OCI-LY7 (cell line): Measurements from ENCODE around the gene KCNQ1. TPM values are rescaled to one million over a fixed set of nuclear protein-coding genes. Genes with fewer than 3 reads are reported as not detected.

ENCODE experiments used
- BruUV-seq: library from RNA; stranded (reverse); fragments of 400-500 nt; replicated peaks from 2 replicates; lab custom pipeline; 2021; lab: Mats Ljungman, UMichigan
- CTCF ChIA-PET: fragments of 300-600 bp; sonication (Branson Sonifier 250); formaldehyde crosslinking; loops from one replicate; lab custom pipeline; 2022; ENCODE audit warnings: antibody characterized with exemption; ENCODE audit not compliant: unreplicated experiment; lab: Charles Lee
- POLR2A ChIA-PET: fragments of 300-600 bp; sonication (Branson Sonifier 250); formaldehyde crosslinking; loops from one replicate; lab custom pipeline; 2022; ENCODE audit warnings: antibody characterized with exemption; lab: Charles Lee
- DNase-seq: peaks from one replicate; pipeline ENCODE4 v3.0.0-alpha.2; 2015; ENCODE audit warnings: low spot score
- H2AFZ ChIP-seq: fragments of 200-600 bp; sonication (generic), shearing (Covaris generic); 2 replicates; pipeline ENCODE4 v1.6.1; 2014; ENCODE audit warnings: mild to moderate bottlenecking, antibody characterized with exemption, low read length, moderate library complexity
- H3K27ac ChIP-seq: fragments of 200-600 bp; sonication (generic); 2 replicates; pipeline ENCODE4 v1.5.1; 2014; ENCODE audit warnings: mixed run types, low read depth, mild to moderate bottlenecking, moderate library complexity, low read length, inconsistent platforms; ENCODE audit not compliant: poor library complexity, severe bottlenecking
- H3K36me3 ChIP-seq: fragments of 200-600 bp; sonication (generic); 2 replicates; pipeline ENCODE4 v1.6.1; 2014; ENCODE audit warnings: mild to moderate bottlenecking, antibody characterized with exemption, low read length, moderate library complexity, mixed read lengths; ENCODE audit not compliant: insufficient read depth
- H3K4me1 ChIP-seq: fragments of 200-600 bp; sonication (generic); 2 replicates; pipeline ENCODE4 v1.5.1; 2014; ENCODE audit warnings: mild to moderate bottlenecking, low read length; ENCODE audit not compliant: insufficient read depth, poor library complexity, severe bottlenecking
- H3K4me2 ChIP-seq: fragments of 200-600 bp; sonication (generic); 2 replicates; pipeline ENCODE4 v1.6.1; 2014; ENCODE audit warnings: mild to moderate bottlenecking, low read length
- H3K4me3 ChIP-seq: fragments of 200-600 bp; sonication (generic); 2 replicates; pipeline ENCODE4 v1.5.1; 2014; ENCODE audit warnings: mild to moderate bottlenecking, low read depth, low read length; ENCODE audit not compliant: poor library complexity, severe bottlenecking
- H3K79me2 ChIP-seq: fragments of 200-600 bp; sonication (generic); 2 replicates; pipeline ENCODE4 v1.6.1; 2016; ENCODE audit warnings: low read depth, mild to moderate bottlenecking, low read length, moderate library complexity, mixed read lengths; ENCODE audit not compliant: insufficient read depth
- H3K9me2 ChIP-seq: fragments of 200-600 bp; sonication (generic); 2 replicates; pipeline ENCODE4 v1.6.1; 2016; ENCODE audit warnings: mild to moderate bottlenecking, low read length, mixed read lengths; ENCODE audit not compliant: insufficient read depth
- H3K9me3 ChIP-seq: fragments of 200-600 bp; sonication (generic); 2 replicates; pipeline ENCODE4 v1.6.1; 2014; ENCODE audit warnings: mild to moderate bottlenecking, mixed run types, low read length, mixed read lengths
- H4K20me1 ChIP-seq: fragments of 200-600 bp; sonication (generic); 2 replicates; pipeline ENCODE4 v1.6.1; 2014; ENCODE audit warnings: mild to moderate bottlenecking, antibody characterized with exemption, low read length, moderate library complexity, mixed read lengths; ENCODE audit not compliant: insufficient read depth
- EZH2phosphoT487 ChIP-seq: fragments of 200-600 bp; sonication (generic); IDR thresholded peaks from 2 replicates; pipeline ENCODE4 v1.6.1; 2018; ENCODE audit warnings: low read depth, borderline replicate concordance, mild to moderate bottlenecking, mixed run types, antibody characterized with exemption, low read length, moderate library complexity, mixed read lengths
- intact Hi-C: fragments of 100-400 bp; cut with micrococcal nuclease; formaldehyde crosslinking; loops from one replicate; pipeline ENCODE4 v1.10.0; 2022; ENCODE audit not compliant: unreplicated experiment
- total RNA-seq, 2 experiments: library from RNA; depleted of rRNA in 1 of 2; stranded (reverse); fragments of >200 nt in 1 of 2; shearing (Covaris generic) in 1 of 2; gene quantifications; 2 replicates each; pipeline ENCODE4 v1.2.3, GENCODE V29; 2014 to 2022
- TF ChIP-seq, protein P1 (sequence below): fragments of 200-600 bp; sonication (generic); conservative IDR thresholded peaks from 2 replicates; pipeline ENCODE4 v1.5.1; 2014; ENCODE audit warnings: mild to moderate bottlenecking, antibody characterized with exemption, low read length, moderate library complexity, mixed read lengths

KCNQ1 gene
- total RNA-seq, 2 experiments from 2014 or later, result 0.22 to 1.3 TPM

DNA sequence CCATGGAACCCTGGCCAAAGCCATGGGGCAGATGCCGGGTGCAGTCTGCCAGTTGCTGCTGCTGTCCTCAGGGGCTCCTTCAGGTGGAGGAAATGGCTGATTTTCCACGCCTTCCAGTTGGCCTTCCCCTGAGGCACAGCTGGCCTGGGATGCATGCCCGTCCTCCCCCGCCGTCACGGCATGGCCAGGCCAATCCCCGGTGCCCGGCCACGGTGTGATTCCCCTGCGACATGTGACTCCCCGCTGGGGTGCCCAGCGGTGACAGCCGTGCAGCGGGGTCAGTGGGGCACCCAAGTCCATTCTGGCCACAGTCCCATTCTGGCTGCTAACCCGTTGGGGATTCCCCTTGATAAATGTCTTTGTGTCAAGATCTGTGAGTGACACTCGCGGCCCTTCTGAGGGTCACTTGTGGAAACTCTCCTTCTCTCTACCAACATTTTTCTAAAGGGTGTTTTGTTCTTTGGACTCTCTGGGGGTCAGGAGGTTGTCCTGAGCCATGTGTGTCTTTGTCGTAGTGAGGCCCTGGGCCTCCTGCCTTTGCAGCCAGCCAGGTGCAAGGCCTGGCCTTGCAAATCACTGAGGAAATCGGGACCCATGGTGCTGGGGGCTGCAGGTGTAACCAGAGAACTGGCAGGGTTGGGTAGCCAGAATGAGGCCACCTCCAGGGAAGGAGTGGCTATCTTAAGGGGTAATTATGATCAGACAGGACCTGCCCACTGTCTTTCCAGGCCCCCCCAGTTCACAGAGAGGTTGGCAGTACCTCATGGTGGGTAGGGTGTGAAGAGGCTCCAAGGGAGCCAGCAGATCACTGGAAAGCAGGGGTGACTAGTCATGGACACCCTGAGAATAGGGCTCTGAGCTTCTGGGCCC lies 217.9 kb downstream of the KCNQ1 start:
- TF ChIP-seq, protein P1, sequence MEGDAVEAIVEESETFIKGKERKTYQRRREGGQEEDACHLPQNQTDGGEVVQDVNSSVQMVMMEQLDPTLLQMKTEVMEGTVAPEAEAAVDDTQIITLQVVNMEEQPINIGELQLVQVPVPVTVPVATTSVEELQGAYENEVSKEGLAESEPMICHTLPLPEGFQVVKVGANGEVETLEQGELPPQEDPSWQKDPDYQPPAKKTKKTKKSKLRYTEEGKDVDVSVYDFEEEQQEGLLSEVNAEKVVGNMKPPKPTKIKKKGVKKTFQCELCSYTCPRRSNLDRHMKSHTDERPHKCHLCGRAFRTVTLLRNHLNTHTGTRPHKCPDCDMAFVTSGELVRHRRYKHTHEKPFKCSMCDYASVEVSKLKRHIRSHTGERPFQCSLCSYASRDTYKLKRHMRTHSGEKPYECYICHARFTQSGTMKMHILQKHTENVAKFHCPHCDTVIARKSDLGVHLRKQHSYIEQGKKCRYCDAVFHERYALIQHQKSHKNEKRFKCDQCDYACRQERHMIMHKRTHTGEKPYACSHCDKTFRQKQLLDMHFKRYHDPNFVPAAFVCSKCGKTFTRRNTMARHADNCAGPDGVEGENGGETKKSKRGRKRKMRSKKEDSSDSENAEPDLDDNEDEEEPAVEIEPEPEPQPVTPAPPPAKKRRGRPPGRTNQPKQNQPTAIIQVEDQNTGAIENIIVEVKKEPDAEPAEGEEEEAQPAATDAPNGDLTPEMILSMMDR, result no peak
- no peak for TF ChIP-seq EZH2phosphoT487
- DNase-seq, result no peak
- H2AFZ ChIP-seq, result no peak overlapping the region
- H3K9me2 ChIP-seq, result no peaks in the 10 kb centered on the region
- H3K4me3 ChIP-seq, result no peak overlapping the region
- no peaks in the 10 kb centered on the region for H3K79me2 ChIP-seq
- no peak overlapping the region for H3K27ac ChIP-seq
- no peaks in the 10 kb centered on the region for H3K4me1 ChIP-seq
- no peaks in the 10 kb centered on the region for H3K9me3 ChIP-seq
- no TSS peak for BruUV-seq
- CTCF ChIA-PET, result no interaction called here
- no peaks in the 10 kb centered on the region for H3K36me3 ChIP-seq
- H3K4me2 ChIP-seq, result no peak overlapping the region
- POLR2A ChIA-PET, result no interaction called here
- H4K20me1 ChIP-seq, result no peaks in the 10 kb centered on the region
- intact Hi-C loops, result no loop called here

DNA sequence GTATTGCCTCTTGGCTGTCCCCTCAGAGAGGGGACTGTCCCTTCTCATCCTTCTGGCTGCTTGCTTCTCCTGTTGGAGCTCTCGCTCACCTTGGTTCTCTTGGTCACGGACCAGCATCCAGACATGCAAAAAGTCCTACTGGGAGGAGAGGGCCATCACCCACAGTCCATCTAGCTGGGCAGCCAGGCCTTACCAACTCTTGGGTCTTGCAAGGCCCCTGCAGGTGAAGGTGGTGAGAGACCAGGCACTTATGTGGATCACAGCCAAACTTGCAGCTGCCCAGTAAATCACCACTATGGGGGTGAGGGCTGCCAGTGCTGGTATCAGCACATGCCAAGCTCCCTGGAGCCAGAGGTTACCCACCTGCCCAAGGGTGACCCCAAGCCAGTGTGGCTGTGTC lies 218.7 kb downstream of the KCNQ1 start:
- DNase-seq, result no peak
- BruUV-seq, result no TSS peak
- Histone ChIP-seq H3K36me3 (no peaks in the 10 kb centered on the region), H2AFZ (no peak overlapping the region), H3K79me2 (no peaks in the 10 kb centered on the region), H3K9me3 (no peaks in the 10 kb centered on the region), H3K4me2 (no peak overlapping the region), H3K4me3 (no peak overlapping the region), H3K9me2 (no peaks in the 10 kb centered on the region), H3K4me1 (no peaks in the 10 kb centered on the region), H3K27ac (no peak overlapping the region), H4K20me1 (no peaks in the 10 kb centered on the region)
- TF ChIP-seq, protein P1, result no peak
- TF ChIP-seq EZH2phosphoT487, result no peak
- intact Hi-C loops, result no loop called here
- ChIA-PET CTCF (no interaction called here), POLR2A (no interaction called here)

DNA sequence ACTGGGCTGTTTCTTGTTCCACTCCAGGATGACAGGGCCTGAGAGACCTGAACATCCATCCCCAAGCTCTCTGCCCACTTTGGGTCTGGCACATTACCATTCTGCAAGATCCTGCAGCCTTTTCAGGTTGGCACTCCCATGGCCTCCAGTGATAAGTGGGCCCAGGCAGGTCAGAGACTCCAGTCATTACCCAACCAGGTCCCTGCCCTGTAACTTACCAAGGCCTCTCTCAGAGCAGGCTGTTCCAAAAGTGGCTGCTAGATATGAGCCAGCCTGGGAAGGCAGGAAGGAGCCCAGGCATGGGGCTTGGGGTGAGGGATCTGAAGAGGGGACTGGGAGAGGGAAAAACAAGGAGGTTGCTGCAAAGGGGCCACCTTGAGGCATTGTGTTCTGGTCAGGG lies 219.1 kb downstream of the KCNQ1 start:
- Histone ChIP-seq H3K4me2 (no peak overlapping the region), H3K9me3 (no peaks in the 10 kb centered on the region), H3K9me2 (no peaks in the 10 kb centered on the region), H3K79me2 (no peaks in the 10 kb centered on the region), H2AFZ (no peak overlapping the region), H3K4me1 (no peaks in the 10 kb centered on the region), H3K4me3 (no peak overlapping the region), H3K36me3 (no peaks in the 10 kb centered on the region), H4K20me1 (no peaks in the 10 kb centered on the region), H3K27ac (no peak overlapping the region)
- ChIA-PET POLR2A (no interaction called here), CTCF (no interaction called here)
- no peak for TF ChIP-seq EZH2phosphoT487
- TF ChIP-seq, protein P1, result no peak
- no peak for DNase-seq
- no TSS peak for BruUV-seq
- intact Hi-C loops, result no loop called here
